Measurements from ENCODE around the gene CD63. TPM values are rescaled to one million over a fixed set of nuclear protein-coding genes. Genes with fewer than 3 reads are reported as not detected.

CD63 gene
- total RNA-seq, 1 experiment from 2014 or later = 367 TPM

- no peaks in the 10 kb centered on the region for H3K27me3 ChIP-seq (replicated peaks; ENCODE audit: insufficient read depth, low read depth, low read length, poor library complexity)
- H3K4me1 ChIP-seq (ENCODE audit: insufficient read depth, low read length, poor library complexity, severe bottlenecking) = no peaks in the 10 kb centered on the region
- CTCF ChIA-PET = no interaction called here
- peaks cover 32% of the 10 kb centered on the region for H3K36me3 ChIP-seq (ENCODE audit: insufficient read depth, low read length, poor library complexity, severe bottlenecking)
- DNase-seq (ENCODE audit: low spot score) = no peak
- BruUV-seq (replicated peaks) = no TSS peak
- no peaks in the 10 kb centered on the region for H3K9me3 ChIP-seq (ENCODE audit: low read depth, low read length, poor library complexity, severe bottlenecking)
- H3K4me3 ChIP-seq (ENCODE audit: low read depth, low read length, poor library complexity, severe bottlenecking) = no peak overlapping the region
- TF ChIP-seq EZH2 (IDR thresholded peaks at IDR 0.05; ENCODE audit: borderline replicate concordance, low read depth, low read length, poor library complexity, severe bottlenecking) (no peak), CTCF (conservative IDR thresholded peaks at IDR 0.05; ENCODE audit: low read depth, low read length) (no peak)
- no peak overlapping the region for H3K27ac ChIP-seq (ENCODE audit: low read depth, low read length, poor library complexity, severe bottlenecking)
- intact Hi-C loops (cut with micrococcal nuclease; ENCODE audit: unreplicated experiment) = no loop called here
- POLR2A ChIA-PET (ENCODE audit: low non-redundant PET) = no interaction called here
Measured at GRCh38 chr12:55767156-55767555, 38.3 kb upstream of the CD63 start.

GRCh38 chr12:55765736-55766290 lies 37.0 kb upstream of the CD63 start:
- H3K4me1 ChIP-seq (ENCODE audit: insufficient read depth, low read length, poor library complexity, severe bottlenecking) = no peaks in the 10 kb centered on the region
- ChIA-PET CTCF (no interaction called here), POLR2A (ENCODE audit: low non-redundant PET) (no interaction called here)
- H3K36me3 ChIP-seq (ENCODE audit: insufficient read depth, low read length, poor library complexity, severe bottlenecking) = peaks cover 21% of the 10 kb centered on the region
- no peaks in the 10 kb centered on the region for H3K27me3 ChIP-seq (replicated peaks; ENCODE audit: insufficient read depth, low read depth, low read length, poor library complexity)
- no TSS peak for BruUV-seq (replicated peaks)
- DNase-seq (ENCODE audit: low spot score) = no peak
- H3K27ac ChIP-seq (ENCODE audit: low read depth, low read length, poor library complexity, severe bottlenecking) = no peak overlapping the region
- no peak overlapping the region for H3K4me3 ChIP-seq (ENCODE audit: low read depth, low read length, poor library complexity, severe bottlenecking)
- no peaks in the 10 kb centered on the region for H3K9me3 ChIP-seq (ENCODE audit: low read depth, low read length, poor library complexity, severe bottlenecking)
- intact Hi-C loops (cut with micrococcal nuclease; ENCODE audit: unreplicated experiment) = no loop called here
- no peak for TF ChIP-seq CTCF (conservative IDR thresholded peaks at IDR 0.05; ENCODE audit: low read depth, low read length)

GRCh38 chr12:55762646-55763045 lies 33.8 kb upstream of the CD63 start:
- H3K4me1 ChIP-seq (ENCODE audit: insufficient read depth, low read length, poor library complexity, severe bottlenecking) = no peaks in the 10 kb centered on the region
- ChIA-PET CTCF (no interaction called here), POLR2A (ENCODE audit: low non-redundant PET) (no interaction called here)
- no peak overlapping the region for H3K4me3 ChIP-seq (ENCODE audit: low read depth, low read length, poor library complexity, severe bottlenecking)
- no peaks in the 10 kb centered on the region for H3K9me3 ChIP-seq (ENCODE audit: low read depth, low read length, poor library complexity, severe bottlenecking)
- DNase-seq (ENCODE audit: low spot score) = no peak
- H3K27me3 ChIP-seq (replicated peaks; ENCODE audit: insufficient read depth, low read depth, low read length, poor library complexity) = no peaks in the 10 kb centered on the region
- intact Hi-C loops (cut with micrococcal nuclease; ENCODE audit: unreplicated experiment) = no loop called here
- TF ChIP-seq EZH2 (IDR thresholded peaks at IDR 0.05; ENCODE audit: borderline replicate concordance, low read depth, low read length, poor library complexity, severe bottlenecking) (no peak), CTCF (conservative IDR thresholded peaks at IDR 0.05; ENCODE audit: low read depth, low read length) (no peak)
- peaks cover 46% of the 10 kb centered on the region for H3K36me3 ChIP-seq (ENCODE audit: insufficient read depth, low read length, poor library complexity, severe bottlenecking)
- BruUV-seq (replicated peaks) = no TSS peak
- H3K27ac ChIP-seq (ENCODE audit: low read depth, low read length, poor library complexity, severe bottlenecking) = no peak overlapping the region
